HEK293T (cell line): ENCODE results near the gene KLHDC8A.
"Not testable (repeated sequence)": the region's sequence is repeated elsewhere in the genome, so short reads cannot be mapped to it uniquely, and the experiment has no call there.

ENCODE experiments used
- CTCF ChIA-PET: fragments of 350-600 bp; formaldehyde crosslinking; extraction: SDS; loops from one replicate; lab custom pipeline; 2021; ENCODE audit warnings: antibody characterized with exemption, inconsistent platforms; lab: Yijun Ruan, JAX
- POLR2A ChIA-PET: fragments of 350-600 bp; formaldehyde crosslinking; extraction: SDS; loops from one replicate; lab custom pipeline; 2020; ENCODE audit warnings: antibody characterized with exemption, inconsistent platforms; lab: Yijun Ruan, JAX
- DNase-seq: peaks from one replicate; pipeline ENCODE4 v3.0.0; 2012; ENCODE audit warnings: mixed read lengths; ENCODE audit errors: extremely low spot score
- ARNT ChIP-seq: fragments of 450-650 bp; IDR thresholded peaks from 2 replicates; pipeline ENCODE4 v1.6.1; 2017; ENCODE audit warnings: mild to moderate bottlenecking
- BHLHE40 ChIP-seq: fragments of 450-650 bp; IDR thresholded peaks from 2 replicates; pipeline ENCODE4 v1.6.1; 2016; ENCODE audit warnings: mild to moderate bottlenecking, moderate library complexity, borderline replicate concordance
- CTBP1 ChIP-seq: fragments of 450-650 bp; IDR thresholded peaks from 2 replicates; pipeline ENCODE4 v1.6.1; 2016; ENCODE audit warnings: borderline replicate concordance
- ELF4 ChIP-seq: fragments of 450-650 bp; IDR thresholded peaks from 2 replicates; pipeline ENCODE4 v1.6.1; 2017; ENCODE audit warnings: antibody characterized with exemption
- FOXA1 ChIP-seq: fragments of 450-650 bp; IDR thresholded peaks from 2 replicates; pipeline ENCODE4 v1.6.1; 2016; ENCODE audit warnings: mild to moderate bottlenecking
- FOXK2 ChIP-seq: fragments of 450-650 bp; IDR thresholded peaks from 2 replicates; pipeline ENCODE4 v1.6.1; 2016; ENCODE audit warnings: mild to moderate bottlenecking
- FOXM1 ChIP-seq: fragments of 450-650 bp; IDR thresholded peaks from 2 replicates; pipeline ENCODE4 v1.6.1; 2017; ENCODE audit warnings: mild to moderate bottlenecking, borderline replicate concordance
- HDGF ChIP-seq: fragments of 450-650 bp; IDR thresholded peaks from 2 replicates; pipeline ENCODE4 v1.6.1; 2017; ENCODE audit warnings: antibody characterized with exemption, borderline replicate concordance
- L3MBTL2 ChIP-seq: fragments of 450-650 bp; conservative IDR thresholded peaks from 2 replicates; pipeline ENCODE4 v1.6.1; 2016; ENCODE audit warnings: mild to moderate bottlenecking
- LEF1 ChIP-seq: fragments of 450-650 bp; IDR thresholded peaks from 2 replicates; pipeline ENCODE4 v1.6.1; 2017; ENCODE audit warnings: mild to moderate bottlenecking, borderline replicate concordance
- NFRKB ChIP-seq: fragments of 450-650 bp; IDR thresholded peaks from 2 replicates; pipeline ENCODE4 v1.6.1; 2016; ENCODE audit warnings: mild to moderate bottlenecking, moderate library complexity
- SP1 ChIP-seq: fragments of 450-650 bp; IDR thresholded peaks from 2 replicates; pipeline ENCODE4 v1.6.1; 2017
- SUZ12 ChIP-seq: fragments of 450-650 bp; IDR thresholded peaks from 2 replicates; pipeline ENCODE4 v1.6.1; 2016; ENCODE audit warnings: mild to moderate bottlenecking
- TARDBP ChIP-seq: fragments of 450-650 bp; IDR thresholded peaks from 2 replicates; pipeline ENCODE4 v1.6.1; 2016
- ZNF384 ChIP-seq: fragments of 450-650 bp; IDR thresholded peaks from 2 replicates; pipeline ENCODE4 v1.6.1; 2016
- TF ChIP-seq, protein P1 (sequence below): fragments of 450-650 bp; IDR thresholded peaks from 2 replicates; pipeline ENCODE4 v1.6.1; 2016

The KLHDC8A gene

DNA sequence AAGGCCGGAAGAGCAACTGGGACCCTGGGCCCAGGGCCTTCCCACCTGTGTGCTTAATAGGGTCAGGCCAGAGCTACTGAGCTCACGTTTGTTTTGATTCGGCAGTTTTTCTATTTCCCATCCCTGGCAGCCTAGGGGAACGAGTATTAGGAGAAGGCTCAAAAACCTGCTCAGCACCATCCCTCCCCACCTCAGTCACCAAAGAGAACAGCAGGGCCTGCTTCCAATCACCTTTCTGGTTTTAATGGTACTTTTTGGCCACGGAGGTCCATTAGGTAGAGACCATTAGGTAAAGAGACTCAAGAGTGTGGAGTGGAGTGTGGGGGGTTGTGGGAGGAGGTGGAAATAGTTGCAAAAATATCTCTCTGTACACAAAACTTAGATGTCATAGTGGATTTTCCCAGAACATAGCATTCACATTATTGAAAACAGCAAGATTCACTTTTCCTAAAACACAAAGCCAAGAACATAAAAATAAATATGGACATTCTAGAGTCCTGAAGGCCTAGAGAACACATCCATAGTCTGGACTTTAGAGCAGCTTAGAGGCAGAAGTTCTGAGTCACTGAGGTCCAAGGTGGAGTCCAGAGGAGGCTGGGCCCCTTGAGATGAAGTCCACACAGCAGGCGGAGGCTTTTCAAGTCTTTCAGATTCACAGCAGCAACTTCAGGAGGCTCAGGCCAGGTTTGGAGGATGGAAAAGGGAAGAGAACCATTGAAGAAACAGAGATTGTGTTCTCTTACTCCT, 54.7 kb downstream of the KLHDC8A start:
- POLR2A ChIA-PET: interaction anchor here (1.2 kb wide), 1 partner anchor 180 kb away, joined by 3 read pairs; the partner anchor contains the start of gene RBBP5
- TF ChIP-seq, protein P1, sequence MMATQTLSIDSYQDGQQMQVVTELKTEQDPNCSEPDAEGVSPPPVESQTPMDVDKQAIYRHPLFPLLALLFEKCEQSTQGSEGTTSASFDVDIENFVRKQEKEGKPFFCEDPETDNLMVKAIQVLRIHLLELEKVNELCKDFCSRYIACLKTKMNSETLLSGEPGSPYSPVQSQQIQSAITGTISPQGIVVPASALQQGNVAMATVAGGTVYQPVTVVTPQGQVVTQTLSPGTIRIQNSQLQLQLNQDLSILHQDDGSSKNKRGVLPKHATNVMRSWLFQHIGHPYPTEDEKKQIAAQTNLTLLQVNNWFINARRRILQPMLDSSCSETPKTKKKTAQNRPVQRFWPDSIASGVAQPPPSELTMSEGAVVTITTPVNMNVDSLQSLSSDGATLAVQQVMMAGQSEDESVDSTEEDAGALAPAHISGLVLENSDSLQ: no peak
- TF ChIP-seq SUZ12: no peak
- no peak for TF ChIP-seq SP1
- no peak for TF ChIP-seq CTBP1
- no peak for TF ChIP-seq ZNF384
- no peak for TF ChIP-seq FOXK2
- no peak for TF ChIP-seq NFRKB
- no peak for TF ChIP-seq HDGF
- TF ChIP-seq ARNT: no peak
- TF ChIP-seq TARDBP: no peak
- no peak for DNase-seq
- CTCF ChIA-PET: interaction anchor here (0.6 to 2.1 kb wide), 3 partner anchors 8 to 136 kb away, joined by 3 to 5 read pairs (median 3); no protein-coding TSS in a partner anchor

DNA sequence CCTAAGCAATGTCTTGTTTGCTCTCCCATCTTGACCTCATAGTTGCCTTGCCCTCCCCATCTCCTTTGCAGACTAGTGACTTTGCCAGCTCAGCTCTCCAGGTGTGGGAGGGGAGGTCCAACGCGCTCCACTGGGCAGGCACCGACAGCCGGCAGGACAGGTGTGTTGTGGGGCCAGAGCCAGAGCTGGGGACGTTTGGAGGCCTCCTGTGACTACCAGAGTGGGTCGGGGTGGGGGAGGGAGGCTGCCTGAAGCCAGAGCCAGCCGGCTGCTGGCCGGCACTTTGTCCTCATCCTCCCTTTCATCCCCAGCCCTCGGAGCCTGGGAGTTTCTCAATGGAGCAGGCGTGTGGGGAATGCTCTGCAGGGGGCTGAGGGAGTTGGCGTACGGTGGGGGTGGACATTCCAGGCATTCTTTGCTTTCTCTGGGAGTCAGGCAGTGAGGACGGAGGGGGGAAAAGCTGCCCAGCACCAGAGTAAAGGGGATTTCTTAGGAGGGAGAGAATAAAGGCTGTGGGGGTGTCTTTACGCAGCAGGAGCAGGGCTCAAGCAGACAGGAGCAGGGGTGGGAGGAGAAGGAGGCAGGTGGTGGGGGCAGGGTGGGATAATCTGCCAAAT, 55.4 kb downstream of the KLHDC8A start:
- TF ChIP-seq BHLHE40 (no peak), LEF1 (no peak), ARNT (no peak), NFRKB (no peak)
- CTCF ChIA-PET: interaction anchor here (0.6 to 2.1 kb wide), 4 partner anchors 28 to 223 kb away, joined by 3 to 5 read pairs (median 3); no protein-coding TSS in a partner anchor
- DNase-seq: peak; percentile 60
- POLR2A ChIA-PET: interaction anchor here (1.2 kb wide), 1 partner anchor 180 kb away, joined by 3 read pairs; the partner anchor contains the start of gene RBBP5

DNA sequence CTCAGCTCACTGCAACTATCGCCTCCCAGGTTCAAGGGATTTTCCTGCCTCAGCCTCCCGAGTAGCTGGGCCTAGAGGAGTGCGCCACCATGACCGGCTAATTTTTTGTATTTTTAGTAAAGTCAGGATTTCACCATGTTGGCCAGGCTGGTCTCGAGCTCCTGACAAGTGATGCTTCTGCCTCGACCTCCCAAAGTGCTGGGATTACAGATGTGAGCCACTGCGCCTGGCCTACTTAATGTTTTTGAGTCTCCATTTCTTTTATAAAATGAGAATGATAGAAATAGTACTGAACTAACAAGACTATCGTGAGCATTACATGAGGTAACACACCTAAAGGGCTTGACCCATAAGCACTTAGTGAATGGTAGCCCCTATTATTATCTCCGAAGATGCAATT, 56.6 kb downstream of the KLHDC8A start:
- no peak for DNase-seq
- no peak for TF ChIP-seq FOXK2
- TF ChIP-seq SP1: no peak
- no peak for TF ChIP-seq ZNF384
- TF ChIP-seq FOXA1: no peak
- TF ChIP-seq ELF4: no peak
- TF ChIP-seq HDGF: no peak
- no peak for TF ChIP-seq ARNT
- ChIA-PET CTCF (interaction anchor here (0.6 to 2.1 kb wide), 3 partner anchors 27 to 486 kb away, joined by 3 to 5 read pairs (median 3); no protein-coding TSS in a partner anchor), POLR2A (no interaction called here)

DNA sequence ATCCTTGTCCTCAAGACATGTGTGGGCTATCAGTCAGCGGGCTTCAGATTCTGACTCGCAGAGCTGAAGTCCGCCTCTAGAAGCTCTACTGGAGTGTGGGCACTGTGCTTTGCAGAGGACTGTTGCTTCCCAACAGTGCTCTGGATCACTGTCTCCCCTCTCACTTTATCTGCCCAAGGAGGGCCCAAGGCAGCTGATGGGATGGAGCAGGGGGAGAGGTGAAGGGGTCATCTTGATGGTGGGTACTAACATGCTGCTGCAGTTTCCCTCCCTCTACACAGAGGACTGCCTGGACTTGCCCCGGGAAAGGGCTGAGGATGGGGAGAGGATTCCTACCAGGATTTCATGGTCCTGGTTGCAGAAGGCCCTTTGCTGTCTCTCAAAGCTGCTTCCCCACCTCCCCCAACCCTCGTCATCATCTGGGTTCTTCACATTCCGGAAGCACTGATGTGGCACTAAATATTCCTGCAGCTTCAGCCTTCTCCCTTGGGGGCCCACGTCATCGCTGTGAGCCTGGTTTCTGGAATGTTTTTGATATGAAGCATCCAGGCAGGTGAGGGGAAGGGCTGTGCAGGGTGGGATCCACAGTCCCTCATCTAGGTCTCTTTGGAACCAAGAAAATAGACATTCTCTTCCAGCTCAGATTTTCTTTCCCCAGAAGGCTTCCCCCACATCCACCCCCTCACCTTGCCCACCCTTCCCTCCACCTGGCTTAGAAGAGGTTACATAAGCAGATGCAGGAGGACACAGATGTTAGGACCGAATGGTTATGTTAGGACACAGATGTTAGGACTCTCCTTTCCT, 58.3 kb downstream of the KLHDC8A start:
- CTCF ChIA-PET: interaction anchor here (0.6 to 1.1 kb wide), 2 partner anchors 25 to 98 kb away, joined by 3 read pairs; no protein-coding TSS in a partner anchor
- peak; percentile 56 for DNase-seq

DNA sequence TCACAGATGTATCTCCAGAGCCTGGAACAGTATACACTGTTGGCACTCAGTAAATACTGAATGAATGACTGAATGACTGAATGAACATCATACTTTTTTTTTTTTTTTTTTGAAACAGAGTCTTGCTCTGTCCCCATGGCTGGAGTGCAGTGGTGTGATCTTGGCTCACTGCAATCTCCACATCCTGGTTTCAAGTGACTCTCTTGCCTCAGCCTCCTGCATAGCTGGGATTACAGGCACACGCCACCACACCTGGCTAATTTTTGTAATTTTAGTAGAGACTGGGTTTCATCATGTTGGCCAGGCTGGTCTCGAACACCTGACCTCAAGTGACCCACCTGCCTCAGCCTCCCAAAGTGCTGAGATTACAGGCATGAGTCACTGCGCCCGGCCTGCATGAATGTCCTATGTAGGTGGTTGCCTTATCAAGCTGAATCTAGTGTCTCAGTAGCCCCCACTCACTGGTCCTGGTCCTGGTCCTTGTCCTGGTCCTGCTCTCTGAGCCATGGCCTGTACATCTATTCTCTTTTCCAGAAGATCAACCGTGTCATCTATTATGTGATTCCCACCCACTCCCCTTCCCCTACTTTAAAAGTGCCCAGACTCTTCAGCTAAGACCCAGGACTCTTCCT, 59.1 kb downstream of the KLHDC8A start:
- CTCF ChIA-PET: interaction anchor here (1.1 kb wide), 1 partner anchor 24 kb away, joined by 3 read pairs; no protein-coding TSS in a partner anchor
- POLR2A ChIA-PET, DNase-seq: not testable (repeated sequence)

More for the DNA sequence above, 58.3 kb downstream of the KLHDC8A start:
- no peak for TF ChIP-seq CTBP1
- no peak for TF ChIP-seq FOXK2
- no peak for TF ChIP-seq HDGF
- POLR2A ChIA-PET: interaction anchor here (0.8 kb wide), 1 partner anchor 17 kb away, joined by 3 read pairs; no protein-coding TSS in a partner anchor

DNA sequence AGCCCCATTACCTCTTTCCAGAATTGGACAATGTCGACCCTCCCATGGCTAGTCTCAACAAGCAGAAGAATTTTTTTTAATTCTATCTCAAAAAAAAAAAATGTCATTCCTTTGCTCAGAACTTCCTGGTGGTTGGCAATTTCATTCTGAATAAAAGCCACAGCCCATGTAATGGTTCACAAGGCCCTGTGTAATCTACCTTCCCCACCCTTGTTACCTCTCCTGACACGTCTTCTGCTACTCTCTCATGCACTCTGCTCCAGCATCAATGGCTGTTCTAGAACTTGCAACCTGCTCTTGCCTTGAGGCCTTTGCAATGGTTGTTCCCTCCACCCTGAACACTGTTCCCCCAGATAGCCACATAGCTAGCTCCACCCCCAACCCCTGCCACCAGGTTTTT, 60.6 kb downstream of the KLHDC8A start:
- DNase-seq: no peak
- ChIA-PET CTCF (interaction anchor here (2.1 kb wide), 1 partner anchor 29 kb away, joined by 9 read pairs; no protein-coding TSS in a partner anchor), POLR2A (no interaction called here)
- TF ChIP-seq SP1 (no peak), FOXM1 (no peak), ELF4 (no peak), TARDBP (no peak), L3MBTL2 (no peak), CTBP1 (no peak), FOXK2 (no peak), SUZ12 (no peak), FOXA1 (no peak), BHLHE40 (no peak), HDGF (no peak)
- TF ChIP-seq, protein P1: no peak
